NOMO-1 (cell line): ENCODE measurements around the gene WFS1.

Experiments used
- DNase-seq, 2 experiments: peaks; one replicate each; lab custom pipeline; 2025; ENCODE audit not compliant: unreplicated experiment in 2 of 2; lab: John Stamatoyannopoulos, UW

Gene WFS1

DNA sequence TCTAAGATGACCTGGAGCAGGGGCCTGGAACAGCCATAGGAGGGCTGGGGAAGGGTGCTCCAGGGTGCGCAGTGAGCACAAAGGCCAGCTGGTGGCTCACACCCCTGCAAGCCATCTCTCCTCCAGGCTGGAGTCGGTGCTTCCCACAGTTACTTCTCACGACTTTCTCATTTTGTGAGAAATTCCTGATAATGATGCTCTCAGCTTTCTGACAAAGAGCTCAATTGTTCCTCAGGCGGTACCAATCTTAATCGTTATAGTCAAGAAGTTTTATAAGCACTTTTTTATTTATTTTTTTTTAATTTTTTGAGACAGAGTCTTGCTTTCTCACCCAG lies 11.7 kb upstream of the WFS1 start:
- no peak for DNase-seq

DNA sequence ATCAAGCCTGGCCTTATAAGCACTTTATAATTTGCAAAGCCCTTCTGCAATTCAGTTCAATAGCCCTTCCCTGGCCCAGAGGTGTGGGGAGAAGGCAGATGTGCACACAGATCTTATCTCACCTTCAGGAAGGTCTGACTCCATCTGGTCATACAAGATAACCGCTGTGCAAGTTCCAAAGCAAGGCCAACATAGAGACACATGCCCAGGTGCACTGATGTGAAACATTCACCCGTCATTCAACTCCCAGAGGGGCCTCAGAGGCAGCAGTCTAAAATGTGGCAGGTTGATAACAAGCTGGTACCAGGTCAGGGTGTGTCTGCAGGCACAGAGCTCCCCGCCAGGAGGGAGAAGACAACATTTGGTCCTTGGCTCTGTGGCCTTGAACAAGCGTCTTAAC lies 10.9 kb upstream of the WFS1 start:
- DNase-seq, result no peak

DNA sequence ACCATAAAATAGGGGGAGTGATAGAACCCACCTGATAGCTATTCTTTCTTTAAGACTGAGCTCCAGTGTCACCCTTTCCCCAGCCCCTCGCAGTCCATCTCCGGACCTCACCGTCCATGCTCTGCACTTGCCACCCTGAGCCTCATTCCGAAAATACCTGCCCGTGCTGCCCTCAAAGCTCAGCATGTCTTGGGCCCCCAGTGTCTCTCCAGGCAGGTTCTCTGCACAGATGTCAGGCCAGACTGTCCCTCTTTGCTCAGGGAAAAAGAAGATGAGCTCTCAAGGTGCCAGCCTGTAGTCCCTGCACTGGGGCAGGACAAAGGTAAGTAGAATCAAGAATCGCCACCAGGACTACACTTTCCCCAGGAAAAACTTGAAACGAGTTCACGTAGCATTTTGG lies 9.8 kb upstream of the WFS1 start:
- no peak for DNase-seq

DNA sequence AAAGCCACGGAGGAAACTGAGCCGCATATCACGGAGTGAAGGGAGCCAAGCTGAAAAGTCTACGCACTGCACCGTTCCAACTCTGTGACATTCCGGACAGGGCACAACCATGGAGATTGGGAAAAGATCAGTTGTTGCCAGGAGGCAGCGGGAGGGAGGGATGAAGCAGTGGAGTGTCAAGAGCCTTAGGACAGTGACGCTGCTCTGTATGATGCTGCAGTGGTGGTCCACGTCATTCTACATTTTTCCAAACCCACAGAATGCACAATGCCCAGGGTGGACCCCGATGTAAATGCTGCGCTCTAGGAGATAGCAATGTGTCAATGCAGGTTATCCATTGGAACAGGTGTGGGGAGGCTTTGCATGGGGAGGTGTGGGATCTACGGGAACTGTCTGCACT lies 7.5 kb upstream of the WFS1 start:
- DNase-seq, result no peak

DNA sequence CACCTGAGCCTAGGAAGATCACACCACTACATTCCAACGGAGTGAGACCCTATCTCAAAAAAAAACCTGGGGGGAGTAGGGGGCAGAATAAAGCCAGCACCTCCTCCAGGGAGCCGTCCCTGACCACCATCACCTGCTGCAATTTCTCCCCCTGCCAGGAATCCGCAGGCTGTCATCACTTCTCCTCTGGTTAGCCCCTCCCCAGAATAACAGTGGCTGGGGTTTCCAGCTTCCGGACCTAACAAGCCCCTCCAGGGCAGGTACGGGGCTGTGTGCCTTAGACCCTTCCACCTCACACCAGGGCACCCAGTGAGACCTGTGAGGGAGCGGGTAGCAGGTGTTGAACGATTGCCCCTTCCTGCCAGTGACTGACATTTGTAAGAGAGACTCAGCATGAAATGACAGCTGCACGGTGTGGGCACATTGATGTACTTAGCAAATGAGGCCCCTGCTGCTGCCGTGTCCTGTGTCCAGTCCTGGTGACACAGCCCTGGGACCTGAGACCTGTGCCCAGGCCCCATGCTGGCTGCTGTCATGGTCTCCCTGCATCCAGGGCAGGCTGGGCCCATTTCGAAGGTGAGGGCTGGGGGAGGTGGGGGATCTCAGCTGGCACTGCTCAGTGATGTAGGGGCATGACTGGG lies 6.7 kb upstream of the WFS1 start:
- no peak for DNase-seq

DNA sequence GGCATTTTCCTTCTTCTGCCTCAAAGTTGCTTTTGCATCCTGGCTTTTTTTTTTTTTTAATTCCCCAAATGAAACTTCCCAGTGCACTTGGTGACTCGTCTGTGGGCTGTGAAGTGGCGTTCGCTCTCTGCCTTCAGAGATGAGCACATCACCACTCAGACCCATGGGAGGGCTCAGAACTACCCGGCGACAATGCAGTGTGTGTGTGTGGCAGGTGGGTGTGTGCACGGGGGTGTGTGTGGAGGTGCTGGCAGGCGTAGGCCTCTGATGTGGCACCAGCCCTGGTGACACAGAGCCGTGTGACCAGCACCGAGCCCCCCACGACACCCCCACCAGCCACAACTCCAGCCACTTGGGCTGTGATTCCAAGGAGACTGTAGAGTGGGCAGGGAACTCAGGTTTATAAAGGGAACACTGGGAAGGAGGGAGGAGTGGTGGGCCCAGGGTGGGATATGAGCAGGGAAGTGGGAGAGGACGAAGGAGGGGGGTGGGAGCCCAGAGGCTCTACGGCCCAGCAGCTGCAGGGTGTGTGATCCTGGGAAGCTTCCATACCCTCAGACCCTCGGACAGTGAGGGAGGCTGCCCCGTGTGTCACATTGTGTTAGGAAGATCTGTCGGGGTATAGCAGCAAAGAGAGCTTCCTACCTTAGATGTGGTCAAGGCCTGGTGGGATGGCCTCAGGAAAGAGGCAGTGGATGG lies 6.0 kb upstream of the WFS1 start:
- no peak for DNase-seq

DNA sequence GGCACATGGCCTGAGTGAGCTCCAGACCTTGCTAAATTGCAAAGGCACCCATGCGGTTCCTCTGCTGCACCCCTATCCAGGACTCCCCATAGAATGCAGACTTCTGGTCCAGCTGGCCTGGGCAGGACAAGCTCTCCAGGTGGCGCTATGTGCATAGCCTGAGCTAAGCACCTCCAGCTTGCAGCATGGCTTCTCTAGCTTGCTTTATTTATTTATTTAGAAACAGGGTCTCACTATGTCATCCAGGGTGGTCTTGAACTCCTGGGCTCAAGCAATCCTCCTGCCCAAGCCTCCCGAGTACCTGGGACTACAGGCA lies 5.5 kb upstream of the WFS1 start:
- no peak for DNase-seq

DNA sequence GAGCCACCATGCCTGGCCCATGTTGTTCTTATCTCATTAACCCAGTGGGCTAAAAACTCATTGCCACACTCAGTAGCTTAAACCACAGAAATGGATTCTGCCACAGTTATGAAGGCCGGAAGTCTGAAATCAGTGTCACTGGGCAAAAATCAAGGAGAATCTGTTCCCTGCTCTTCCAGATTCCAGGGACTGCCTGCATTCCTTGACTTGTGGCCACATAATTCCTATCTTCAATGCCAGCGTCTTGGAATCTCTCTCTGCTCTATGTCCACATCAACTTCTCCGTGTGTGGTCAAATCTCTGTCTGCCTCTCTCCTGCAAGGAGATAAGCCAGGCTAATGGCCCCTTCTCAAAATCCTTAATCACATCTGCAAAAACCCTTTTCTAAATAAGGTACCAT lies 4.1 kb upstream of the WFS1 start:
- no peak for DNase-seq

DNA sequence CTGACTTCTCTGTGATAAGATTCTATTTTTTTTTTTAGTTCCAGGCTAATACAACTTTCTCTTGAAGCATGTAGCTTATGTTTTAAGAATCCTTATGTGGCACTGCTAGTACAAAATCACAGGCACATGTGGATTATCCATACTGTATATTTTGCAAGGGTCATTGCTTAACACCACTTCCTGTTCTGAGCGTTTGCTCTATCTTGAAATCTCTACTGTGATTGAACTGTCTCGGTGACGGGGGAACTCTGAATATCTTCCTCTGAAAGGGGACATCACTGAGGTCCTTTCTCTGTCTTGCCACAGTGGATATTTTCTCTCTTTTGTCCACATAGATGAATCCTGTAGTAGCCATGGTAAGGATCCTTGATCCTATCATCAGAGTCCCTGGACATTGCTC lies 2.1 kb upstream of the WFS1 start:
- peak; percentile 45 to 86 for DNase-seq

DNA sequence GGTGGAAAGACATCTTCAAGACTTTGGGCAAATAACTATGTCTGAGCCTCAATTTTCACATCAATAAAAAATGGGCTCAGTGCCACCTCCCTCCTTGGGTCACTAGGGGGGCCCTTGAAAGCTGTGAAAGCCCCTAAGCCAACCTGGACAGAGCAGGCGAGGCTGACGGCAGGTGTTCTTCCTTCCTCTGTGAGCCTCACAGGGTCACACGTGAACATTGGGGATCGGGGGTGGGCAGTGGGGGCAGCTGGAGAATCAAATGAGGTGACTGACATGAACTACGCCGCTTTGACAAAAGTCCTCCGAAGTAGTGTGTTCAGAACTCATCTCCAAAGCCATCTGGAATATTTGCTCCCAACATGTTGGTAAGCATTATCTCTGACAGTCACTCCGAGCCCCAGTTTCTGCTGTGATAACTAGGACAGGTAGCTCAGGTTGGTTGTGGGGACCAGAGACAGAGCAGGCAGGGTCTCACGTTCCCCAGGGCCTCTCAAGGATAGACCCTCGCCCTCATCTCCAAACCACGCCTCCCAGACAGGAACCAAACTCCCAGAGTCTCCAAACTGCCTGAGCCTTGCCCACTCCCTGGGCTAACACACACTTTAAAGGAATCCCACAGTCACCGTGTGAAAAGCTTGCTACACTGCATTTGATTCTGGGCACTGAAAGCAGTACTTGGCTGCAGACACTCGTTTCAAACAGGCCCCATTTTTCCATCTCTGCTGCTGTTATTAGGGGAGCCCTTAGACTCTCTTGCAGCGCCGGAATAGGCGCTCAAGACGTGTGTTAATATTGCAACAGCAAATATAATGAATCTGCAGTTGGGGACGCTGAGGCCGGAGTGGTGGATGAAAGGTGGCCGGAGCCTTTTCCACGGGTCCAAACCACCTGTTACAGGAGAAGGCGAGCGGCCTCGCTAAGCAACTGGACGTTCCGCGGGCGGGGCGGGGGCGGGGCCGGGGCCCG lies 717 bp upstream of the WFS1 start:
- DNase-seq, result no peak

DNA sequence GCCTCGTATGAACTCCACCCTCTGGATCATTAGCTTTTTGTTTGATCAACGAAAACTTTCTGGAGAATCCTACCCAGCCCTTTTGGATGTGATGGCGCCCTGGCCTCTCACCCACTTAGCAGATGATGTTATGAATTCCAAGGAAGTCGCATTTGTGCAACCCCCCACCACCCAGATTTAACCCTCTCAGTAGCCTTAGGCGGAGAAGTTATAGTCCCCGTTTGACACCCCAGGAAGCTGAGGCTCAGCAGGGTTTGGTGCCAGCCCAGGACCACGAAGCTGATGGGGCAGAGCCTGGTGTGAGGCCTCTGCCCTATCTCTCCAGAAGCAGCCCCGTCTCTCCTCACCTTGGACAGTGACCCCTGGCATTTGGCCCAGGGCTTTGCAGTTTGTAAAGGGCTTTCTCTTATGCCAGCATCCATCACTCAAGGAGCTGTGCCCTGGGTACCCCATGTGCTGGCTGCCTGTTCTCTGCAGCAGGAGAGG lies 1.0 kb downstream of the WFS1 start:
- no peak for DNase-seq

DNA sequence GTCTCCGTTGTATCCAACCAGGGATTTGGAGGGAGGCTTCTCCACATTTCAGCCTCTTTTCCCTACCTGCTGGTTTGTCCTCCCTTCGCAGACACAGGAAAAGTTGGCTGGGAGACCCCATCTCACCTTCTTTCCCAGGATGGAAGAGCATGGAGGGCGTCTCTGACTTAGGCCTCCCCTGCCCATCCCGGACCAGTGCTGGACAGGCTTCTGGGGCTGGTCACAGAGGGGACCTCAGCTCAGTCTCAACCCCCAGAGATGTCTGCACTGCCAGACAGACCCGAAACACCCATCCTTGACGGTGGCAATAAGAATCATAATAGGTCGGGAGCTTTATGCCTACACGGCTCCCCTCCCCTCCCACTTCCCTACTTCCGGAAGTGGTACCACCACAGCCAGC lies 1.6 kb downstream of the WFS1 start:
- DNase-seq, result no peak

DNA sequence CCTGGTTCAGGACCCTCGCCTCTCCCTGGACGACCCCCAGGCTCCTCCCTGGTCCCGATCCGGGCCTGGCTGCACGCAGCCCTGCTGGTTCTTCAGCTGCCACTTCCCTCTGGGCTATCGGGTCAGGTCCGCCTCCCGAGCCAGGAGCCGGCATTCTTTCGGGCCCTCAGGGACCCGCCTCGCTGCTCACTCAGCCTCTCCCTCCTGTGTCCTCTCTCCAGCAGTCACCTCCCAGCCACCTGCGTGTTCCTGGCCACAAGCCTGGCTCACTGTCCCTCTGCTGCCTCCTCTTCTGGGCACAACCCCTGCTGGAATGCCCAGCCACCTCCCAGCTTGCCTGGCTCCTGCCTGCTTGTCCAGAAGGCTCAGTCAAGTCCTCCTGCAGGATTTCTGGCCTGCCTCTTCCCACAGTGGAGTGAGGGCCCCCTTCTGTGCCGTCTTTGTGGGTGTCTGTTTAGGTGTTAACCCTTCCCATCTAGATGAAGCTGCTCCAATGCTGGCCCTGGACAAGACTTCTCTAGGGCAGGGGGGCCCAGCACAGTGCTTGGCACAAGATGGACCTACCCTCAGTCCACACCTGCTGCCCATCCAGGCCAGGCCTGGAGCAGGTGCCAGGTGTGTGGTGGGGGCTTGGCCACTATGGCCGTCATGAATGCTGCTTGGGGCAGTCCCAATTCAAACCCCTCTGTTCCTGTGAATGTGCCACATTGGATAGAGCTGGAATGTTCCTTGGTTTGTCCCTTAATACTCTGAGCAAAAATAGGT lies 2.2 kb downstream of the WFS1 start:
- DNase-seq, result no peak

DNA sequence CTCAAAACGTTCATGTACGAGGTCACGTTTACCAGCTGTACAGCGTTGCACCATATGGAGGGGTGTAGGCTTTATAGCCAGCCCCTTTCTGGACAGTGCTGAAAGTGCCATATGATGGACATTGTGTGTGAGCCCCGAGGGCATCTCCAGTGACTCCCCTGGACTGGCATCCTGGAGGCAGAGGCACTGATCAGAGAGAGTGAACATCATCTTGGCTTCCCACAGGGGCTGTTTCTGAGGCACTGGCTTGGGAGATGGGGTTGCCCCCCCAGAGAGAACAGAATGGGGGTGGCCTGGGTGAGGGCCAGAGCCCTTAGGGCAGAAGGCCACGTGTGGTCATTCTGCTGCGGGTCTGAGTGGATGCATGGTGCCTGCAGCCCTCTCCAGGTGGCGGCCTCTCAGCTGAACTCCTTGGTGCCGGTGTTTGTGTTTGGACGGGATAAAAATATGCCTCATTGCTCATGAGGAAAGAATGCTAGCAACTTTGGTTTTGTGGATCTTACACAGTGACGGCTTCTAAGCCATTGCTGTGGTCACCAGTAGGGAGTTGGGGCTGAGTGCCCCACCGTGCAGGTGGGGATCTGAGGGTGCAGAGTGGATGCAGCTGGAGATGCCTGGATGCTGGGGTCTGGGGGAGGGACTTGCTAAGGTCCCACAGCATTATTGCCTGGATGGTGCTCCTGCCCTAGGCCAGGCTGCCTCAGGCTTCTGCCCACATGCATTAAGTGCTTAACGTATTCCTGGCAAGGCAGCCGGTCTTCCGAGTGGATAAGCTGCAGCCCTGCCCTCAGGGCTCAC lies 3.4 kb downstream of the WFS1 start:
- no peak for DNase-seq

DNA sequence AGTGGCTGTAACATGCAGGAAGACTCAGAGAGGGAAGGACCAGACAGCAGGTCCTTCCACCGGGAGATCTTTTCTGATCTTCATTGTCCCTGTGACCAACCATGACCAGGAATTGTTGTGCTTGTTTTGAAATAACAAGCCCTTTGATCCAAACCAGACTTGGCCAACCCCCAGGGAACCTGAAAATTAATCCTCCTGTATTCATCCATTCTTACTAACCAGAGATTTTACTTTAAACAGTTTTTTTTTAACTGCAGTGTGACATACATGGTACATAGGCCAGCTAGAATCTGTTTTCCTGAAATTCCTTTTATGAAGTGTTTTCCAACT lies 4.0 kb downstream of the WFS1 start:
- DNase-seq, result no peak

DNA sequence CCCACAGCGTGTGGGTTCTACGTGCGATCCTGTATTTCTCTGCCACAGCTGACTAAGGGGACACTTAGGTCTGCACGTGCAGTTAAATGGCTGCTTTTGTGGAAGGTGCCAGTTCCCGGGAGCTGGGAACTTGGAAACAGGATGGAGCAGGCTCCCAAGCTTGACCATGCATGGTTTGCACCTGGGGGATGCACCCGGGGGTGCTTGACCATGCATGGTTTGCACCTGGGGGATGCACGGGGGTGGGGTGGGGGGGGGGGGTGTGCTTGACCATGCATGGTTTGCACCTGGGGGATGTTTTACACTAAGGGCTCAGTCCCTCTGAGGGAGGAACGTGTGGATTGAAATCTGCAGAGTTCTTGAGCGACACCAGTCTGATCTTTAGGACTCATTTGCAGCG lies 5.7 kb downstream of the WFS1 start:
- no peak for DNase-seq

DNA sequence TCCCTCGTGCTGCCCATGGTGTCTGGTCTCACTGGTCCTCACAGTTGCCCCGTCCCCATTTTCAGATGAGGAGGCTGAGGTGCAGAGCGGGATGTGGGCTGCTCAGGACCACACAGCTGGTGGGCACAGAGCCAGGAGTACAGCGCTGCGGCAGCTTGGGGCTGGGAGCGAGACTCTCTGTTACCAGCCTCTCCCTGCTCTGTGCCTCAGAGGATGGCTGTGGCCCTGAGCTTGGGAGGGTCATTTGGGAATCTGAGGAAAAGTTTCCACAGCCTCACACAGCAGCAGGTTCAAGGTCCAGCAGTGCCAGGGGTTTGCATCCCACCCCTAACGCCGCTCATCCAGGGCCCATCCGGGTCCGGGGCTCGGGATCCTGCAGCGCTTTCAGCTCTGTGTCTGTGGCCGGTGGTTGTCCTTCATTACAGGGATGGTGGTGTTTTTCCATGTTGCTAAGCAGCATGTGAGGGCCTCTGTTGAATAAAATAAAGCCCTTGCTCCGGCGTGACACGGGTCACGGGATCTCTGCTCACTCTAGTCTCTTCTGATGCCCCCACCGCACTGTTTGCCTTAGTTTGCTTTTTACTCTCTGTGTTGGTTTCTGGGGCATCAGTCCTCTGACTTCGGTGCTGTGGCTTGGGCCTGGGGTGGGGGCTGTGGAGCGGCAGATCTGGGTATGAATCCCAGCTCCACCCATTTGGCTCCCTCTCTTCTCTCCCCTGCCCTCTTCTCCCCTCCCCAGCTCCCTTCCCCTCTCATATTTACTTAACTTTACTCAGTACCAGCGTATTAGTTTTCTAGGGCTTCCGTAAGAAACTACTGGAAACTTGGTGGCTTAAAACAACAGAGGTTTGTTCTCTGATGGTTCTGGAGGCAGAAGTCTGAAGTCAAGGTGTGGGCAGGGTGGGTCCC lies 6.5 kb downstream of the WFS1 start:
- no peak for DNase-seq

DNA sequence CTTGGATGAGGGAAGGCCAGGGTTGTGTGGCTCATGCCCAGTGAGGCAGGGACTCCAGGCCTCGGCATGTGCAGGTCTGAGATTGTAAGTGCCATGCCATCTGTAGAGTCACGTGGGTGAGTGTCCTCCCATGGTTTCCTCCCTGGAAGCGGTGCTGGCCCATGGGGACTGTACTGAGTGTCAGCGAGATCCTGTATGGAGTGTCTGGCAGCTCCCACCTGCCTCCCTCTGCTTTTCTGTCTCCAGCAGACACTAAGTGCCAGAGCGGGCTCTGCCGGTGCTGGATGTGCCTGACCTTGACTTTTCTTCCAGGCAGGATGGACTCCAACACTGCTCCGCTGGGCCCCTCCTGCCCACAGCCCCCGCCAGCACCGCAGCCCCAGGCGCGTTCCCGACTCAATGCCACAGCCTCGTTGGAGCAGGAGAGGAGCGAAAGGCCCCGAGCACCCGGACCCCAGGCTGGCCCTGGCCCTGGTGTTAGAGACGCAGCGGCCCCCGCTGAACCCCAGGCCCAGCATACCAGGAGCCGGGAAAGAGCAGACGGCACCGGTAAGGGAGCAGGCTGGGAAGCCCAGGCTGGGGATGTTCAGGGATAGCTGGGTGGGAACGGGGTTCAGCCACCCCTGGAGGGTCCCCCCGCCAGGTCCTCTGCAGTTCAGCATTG lies 7.6 kb downstream of the WFS1 start:
- DNase-seq, result no peak
